SU-DHL-6 (cell line): Measurements from ENCODE around the gene THEM4.

Experiments used
- CTCF ChIP-seq: fragments of 200-600 bp; sonication (generic); IDR thresholded peaks from one replicate; pipeline ENCODE4 v1.5.1; 2017; ENCODE audit warnings: antibody characterized with exemption, mild to moderate bottlenecking, low read length, moderate library complexity; ENCODE audit not compliant: insufficient read depth, poor library complexity, severe bottlenecking
- EZH2phosphoT487 ChIP-seq: fragments of 200-600 bp; sonication (generic), shearing (Covaris generic); conservative IDR thresholded peaks from 2 replicates; pipeline ENCODE4 v1.6.1; 2018; ENCODE audit warnings: mild to moderate bottlenecking, antibody characterized with exemption, low read length, moderate library complexity, mixed read lengths

- TF ChIP-seq CTCF = no peak
- no peak for TF ChIP-seq EZH2phosphoT487
Measured at GRCh38 chr1:151897991-151898431, 11.3 kb downstream of the THEM4 start.
